SU-DHL-6 (cell line): ENCODE results near the gene KLF15.

ENCODE experiments used
- CTCF ChIP-seq: fragments of 200-600 bp; sonication (generic); IDR thresholded peaks from one replicate; pipeline ENCODE4 v1.5.1; 2017; ENCODE audit warnings: antibody characterized with exemption, mild to moderate bottlenecking, low read length, moderate library complexity; ENCODE audit not compliant: insufficient read depth, poor library complexity, severe bottlenecking
- EZH2phosphoT487 ChIP-seq: fragments of 200-600 bp; sonication (generic), shearing (Covaris generic); conservative IDR thresholded peaks from 2 replicates; pipeline ENCODE4 v1.6.1; 2018; ENCODE audit warnings: mild to moderate bottlenecking, antibody characterized with exemption, low read length, moderate library complexity, mixed read lengths

- TF ChIP-seq CTCF (no peak), EZH2phosphoT487 (no peak)
Observed at GRCh38 chr3:126306397-126306796, 50.8 kb downstream of the KLF15 start.
